HepG2 (cell line): ENCODE data around the gene APC2. TPM values are rescaled to one million over a fixed set of nuclear protein-coding genes. Genes with fewer than 3 reads are reported as not detected.
A peak's percentile ranks its signal among the peaks of the same experiment; 100 is the strongest.

Source experiments
- ASH2L ChIP-seq: fragments of 300-600, 200-600 bp; sonication (generic); IDR thresholded peaks from 2 replicates; pipeline ENCODE4 v1.7.0; 2017; ENCODE audit warnings: low read depth, mild to moderate bottlenecking, moderate library complexity, mixed read lengths, low read length; ENCODE audit not compliant: insufficient read length
- CENPBD1 ChIP-seq: sonication (generic); formaldehyde crosslinking; IDR thresholded peaks from 2 replicates; pipeline ENCODE4 v1.8.0; 2022; ENCODE audit warnings: missing genetic modification reagents, low read depth, mild to moderate bottlenecking, borderline replicate concordance
- CHD2 ChIP-seq: IDR thresholded peaks from 2 replicates; pipeline ENCODE4 v1.6.1; 2011; ENCODE audit warnings: low read depth, low read length, improper control_type of control experiment
- IRF9 ChIP-seq: sonication (generic); formaldehyde crosslinking; IDR thresholded peaks from 2 replicates; pipeline ENCODE4 v1.8.0; 2022; ENCODE audit warnings: missing genetic modification reagents, mild to moderate bottlenecking, borderline replicate concordance
- KLF15 ChIP-seq: sonication (generic); formaldehyde crosslinking; IDR thresholded peaks from 2 replicates; pipeline ENCODE4 v1.8.1; 2023; ENCODE audit warnings: borderline replicate concordance, mild to moderate bottlenecking, inconsistent platforms, missing genetic modification reagents, mixed read lengths
- KLF6 ChIP-seq: IDR thresholded peaks from 2 replicates; pipeline ENCODE4 v1.8.0; 2016; ENCODE audit warnings: missing biosample characterization, missing genetic modification reagents
- MEF2D ChIP-seq: sonication (generic); formaldehyde crosslinking; IDR thresholded peaks from 2 replicates; pipeline ENCODE4 v1.5.1; 2020; ENCODE audit warnings: mild to moderate bottlenecking, missing genetic modification reagents
- MEIS1 ChIP-seq: sonication (generic); formaldehyde crosslinking; IDR thresholded peaks from 2 replicates; pipeline ENCODE4 v1.9.0; 2021; ENCODE audit warnings: mild to moderate bottlenecking, missing genetic modification reagents, moderate library complexity, borderline replicate concordance
- MXD4 ChIP-seq: IDR thresholded peaks from 2 replicates; pipeline ENCODE4 v1.6.1; 2016; ENCODE audit warnings: mild to moderate bottlenecking, missing biosample characterization, missing genetic modification reagents
- SNAPC2 ChIP-seq: sonication (generic); formaldehyde crosslinking; IDR thresholded peaks from 2 replicates; pipeline ENCODE4 v1.8.1; 2022; ENCODE audit warnings: mild to moderate bottlenecking, missing genetic modification reagents
- STAG1 ChIP-seq: sonication (generic); formaldehyde crosslinking; IDR thresholded peaks from 2 replicates; pipeline ENCODE4 v1.4.0; 2020; ENCODE audit warnings: missing genetic modification reagents
- ZC3H13 ChIP-seq: sonication (generic); formaldehyde crosslinking; IDR thresholded peaks from 2 replicates; pipeline ENCODE4 v1.8.1; 2023; ENCODE audit warnings: mild to moderate bottlenecking, missing genetic modification reagents, moderate library complexity
- ZC3H4 ChIP-seq: sonication (generic); formaldehyde crosslinking; IDR thresholded peaks from 2 replicates; pipeline ENCODE4 v1.4.0; 2020; ENCODE audit warnings: missing genetic modification reagents, borderline replicate concordance
- ZFYVE20 ChIP-seq: sonication (generic); formaldehyde crosslinking; IDR thresholded peaks from 2 replicates; pipeline ENCODE4 v1.8.0; 2023; ENCODE audit warnings: low read depth, mild to moderate bottlenecking, moderate library complexity, missing genetic modification reagents, borderline replicate concordance
- ZMYM3 ChIP-seq: sonication (generic); formaldehyde crosslinking; IDR thresholded peaks from 2 replicates; pipeline ENCODE4 v1.5.1; 2020; ENCODE audit warnings: mild to moderate bottlenecking, missing genetic modification reagents
- ZNF350 ChIP-seq: sonication (generic); formaldehyde crosslinking; IDR thresholded peaks from 2 replicates; pipeline ENCODE4 v1.4.0; 2020; ENCODE audit warnings: mild to moderate bottlenecking, low read depth, missing genetic modification reagents, borderline replicate concordance
- ZNF362 ChIP-seq: sonication (generic); formaldehyde crosslinking; IDR thresholded peaks from 2 replicates; pipeline ENCODE4 v1.4.0; 2020; ENCODE audit warnings: missing genetic modification reagents, mild to moderate bottlenecking, borderline replicate concordance
- ZSCAN29 ChIP-seq: sonication (generic); formaldehyde crosslinking; conservative IDR thresholded peaks from 2 replicates; pipeline ENCODE4 v1.4.0; 2020; ENCODE audit warnings: mild to moderate bottlenecking, missing genetic modification reagents
- polyA plus RNA-seq, 8 experiments: library from polyadenylated mRNA; depleted of rRNA in 3 of 8; stranded (reverse) in 7 of 8; unstranded in 1 of 8; fragments of >200 nt; fragmentation: Illumina TruSeq in 4 of 8; extraction: Trizol in 4 of 8; gene quantifications; 2 replicates each; pipeline versions ENCODE4 v1.2.1 to v1.2.3, GENCODE V29; 2011 to 2016; ENCODE audit warnings: low read depth in 4 of 8, missing spikeins in 1 of 8, mixed read lengths in 1 of 8; ENCODE audit not compliant: insufficient read depth in 1 of 8
- total RNA-seq, 5 experiments: library from RNA; depleted of rRNA; stranded (reverse); fragments of >200 nt; fragmentation: Illumina TruSeq; extraction: Trizol; gene quantifications; 2 replicates each; pipeline ENCODE4 v1.2.3, GENCODE V29; 2016; ENCODE audit warnings: low read depth in 1 of 5
- TF ChIP-seq, protein P1 (sequence below): sonication (generic); formaldehyde crosslinking; IDR thresholded peaks from 2 replicates; pipeline ENCODE4 v1.5.1; 2020; ENCODE audit warnings: mild to moderate bottlenecking, missing genetic modification reagents, moderate library complexity
- TF ChIP-seq, protein P2 (sequence below): sonication (generic); formaldehyde crosslinking; IDR thresholded peaks from 2 replicates; pipeline ENCODE4 v1.5.0; 2020; ENCODE audit warnings: missing genetic modification reagents, mild to moderate bottlenecking, borderline replicate concordance

The APC2 gene
- total and polyA plus RNA-seq, 2 of the 13 experiments (the other 11 are each of a cell fraction or from before 2014, with no cell fraction given): 0.08 to 0.22 TPM

GRCh38 chr19:1438035-1438932, 11.6 kb upstream of the APC2 start, which contains the start of gene RPS15 (continued):
- 0 out of 2 replicates have a peak, but pooled peaks have one; percentile 28 for TF ChIP-seq ZFYVE20
- TF ChIP-seq, protein P1, sequence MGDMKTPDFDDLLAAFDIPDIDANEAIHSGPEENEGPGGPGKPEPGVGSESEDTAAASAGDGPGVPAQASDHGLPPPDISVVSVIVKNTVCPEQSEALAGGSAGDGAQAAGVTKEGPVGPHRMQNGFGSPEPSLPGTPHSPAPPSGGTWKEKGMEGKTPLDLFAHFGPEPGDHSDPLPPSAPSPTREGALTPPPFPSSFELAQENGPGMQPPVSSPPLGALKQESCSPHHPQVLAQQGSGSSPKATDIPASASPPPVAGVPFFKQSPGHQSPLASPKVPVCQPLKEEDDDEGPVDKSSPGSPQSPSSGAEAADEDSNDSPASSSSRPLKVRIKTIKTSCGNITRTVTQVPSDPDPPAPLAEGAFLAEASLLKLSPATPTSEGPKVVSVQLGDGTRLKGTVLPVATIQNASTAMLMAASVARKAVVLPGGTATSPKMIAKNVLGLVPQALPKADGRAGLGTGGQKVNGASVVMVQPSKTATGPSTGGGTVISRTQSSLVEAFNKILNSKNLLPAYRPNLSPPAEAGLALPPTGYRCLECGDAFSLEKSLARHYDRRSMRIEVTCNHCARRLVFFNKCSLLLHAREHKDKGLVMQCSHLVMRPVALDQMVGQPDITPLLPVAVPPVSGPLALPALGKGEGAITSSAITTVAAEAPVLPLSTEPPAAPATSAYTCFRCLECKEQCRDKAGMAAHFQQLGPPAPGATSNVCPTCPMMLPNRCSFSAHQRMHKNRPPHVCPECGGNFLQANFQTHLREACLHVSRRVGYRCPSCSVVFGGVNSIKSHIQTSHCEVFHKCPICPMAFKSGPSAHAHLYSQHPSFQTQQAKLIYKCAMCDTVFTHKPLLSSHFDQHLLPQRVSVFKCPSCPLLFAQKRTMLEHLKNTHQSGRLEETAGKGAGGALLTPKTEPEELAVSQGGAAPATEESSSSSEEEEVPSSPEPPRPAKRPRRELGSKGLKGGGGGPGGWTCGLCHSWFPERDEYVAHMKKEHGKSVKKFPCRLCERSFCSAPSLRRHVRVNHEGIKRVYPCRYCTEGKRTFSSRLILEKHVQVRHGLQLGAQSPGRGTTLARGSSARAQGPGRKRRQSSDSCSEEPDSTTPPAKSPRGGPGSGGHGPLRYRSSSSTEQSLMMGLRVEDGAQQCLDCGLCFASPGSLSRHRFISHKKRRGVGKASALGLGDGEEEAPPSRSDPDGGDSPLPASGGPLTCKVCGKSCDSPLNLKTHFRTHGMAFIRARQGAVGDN (CRISPR knock-in tag): peak; percentile 95
- peak; percentile 89 for TF ChIP-seq ASH2L
- TF ChIP-seq KLF15 (CRISPR knock-in tag): peak; percentile 87; the same call in 1 of the 2 replicates
- peak; percentile 93 for TF ChIP-seq KLF6 (CRISPR knock-in tag)
- TF ChIP-seq ZSCAN29 (CRISPR knock-in tag): no peak; the same call in 1 of the 2 replicates
- TF ChIP-seq CENPBD1 (CRISPR knock-in tag): 0 out of 2 replicates have a peak, but pooled peaks have one; percentile 50
- peak; percentile 66 for TF ChIP-seq STAG1
- peak; percentile 94 for TF ChIP-seq ZC3H13 (CRISPR knock-in tag)
- peak; percentile 98 for TF ChIP-seq IRF9 (CRISPR knock-in tag)
- TF ChIP-seq MEF2D (CRISPR knock-in tag): peak; percentile 93
- TF ChIP-seq ZC3H4 (CRISPR knock-in tag): no peak
- TF ChIP-seq CHD2: peak; percentile 98
- peak; percentile 57; the same call in 1 of the 2 replicates for TF ChIP-seq ZNF362
- TF ChIP-seq, protein P2, sequence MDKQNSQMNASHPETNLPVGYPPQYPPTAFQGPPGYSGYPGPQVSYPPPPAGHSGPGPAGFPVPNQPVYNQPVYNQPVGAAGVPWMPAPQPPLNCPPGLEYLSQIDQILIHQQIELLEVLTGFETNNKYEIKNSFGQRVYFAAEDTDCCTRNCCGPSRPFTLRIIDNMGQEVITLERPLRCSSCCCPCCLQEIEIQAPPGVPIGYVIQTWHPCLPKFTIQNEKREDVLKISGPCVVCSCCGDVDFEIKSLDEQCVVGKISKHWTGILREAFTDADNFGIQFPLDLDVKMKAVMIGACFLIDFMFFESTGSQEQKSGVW: no peak
- peak; percentile 97 for TF ChIP-seq MXD4 (CRISPR knock-in tag)
- no peak for TF ChIP-seq SNAPC2 (CRISPR knock-in tag)
- TF ChIP-seq ZMYM3 (CRISPR knock-in tag): peak; percentile 87
- TF ChIP-seq ZNF350 (CRISPR knock-in tag): peak; percentile 99; the same call in 1 of the 2 replicates
- TF ChIP-seq MEIS1 (CRISPR knock-in tag): peak; percentile 49
